CD14-positive monocyte (primary cell): ENCODE results near the gene INTS2. TPM values are rescaled to one million over a fixed set of nuclear protein-coding genes. Genes with fewer than 3 reads are reported as not detected.
A peak's percentile ranks its signal among the peaks of the same experiment; 100 is the strongest.

Source experiments
- DNase-seq, 3 donors: peaks; one replicate each; pipeline ENCODE4 v3.0.0-alpha.2; 2011 to 2022
- H2AFZ ChIP-seq: 2 replicates; pipeline ENCODE4 v1.6.0; 2012; ENCODE audit warnings: mild to moderate bottlenecking, low read depth, low read length, inconsistent platforms; ENCODE audit not compliant: insufficient read depth, poor library complexity, severe bottlenecking
- H3K27ac ChIP-seq, 2 donors: 1 replicate in 1 of 2; 2 replicates in 1 of 2; pipeline ENCODE4 v1.5.1; 2012 to 2013; ENCODE audit warnings: low read length in 2 of 2, control low read depth in 1 of 2, inconsistent platforms in 1 of 2, low read depth in 1 of 2, mild to moderate bottlenecking in 1 of 2
- H3K27me3 ChIP-seq, 2 donors: one replicate each; pipeline versions ENCODE4 v1.6.0 to v1.6.1; 2011 to 2013; ENCODE audit warnings: low read length in 2 of 2; ENCODE audit not compliant: control insufficient read depth in 2 of 2, insufficient read depth in 2 of 2
- H3K36me3 ChIP-seq, 2 donors: replicated peaks in 1 of 2; 1 replicate in 1 of 2; 2 replicates in 1 of 2; pipeline versions ENCODE4 v1.5.1 to v1.6.1; 2012 to 2013; ENCODE audit warnings: low read length in 2 of 2, control low read depth in 1 of 2, inconsistent platforms in 1 of 2, mild to moderate bottlenecking in 1 of 2; ENCODE audit not compliant: insufficient read depth in 2 of 2, control insufficient read depth in 1 of 2
- H3K4me1 ChIP-seq, 2 donors: 1 replicate in 1 of 2; 2 replicates in 1 of 2; pipeline versions ENCODE4 v1.5.1 to v1.6.1; 2012 to 2013; ENCODE audit warnings: low read length in 2 of 2, control low read depth in 1 of 2, inconsistent platforms in 1 of 2, mild to moderate bottlenecking in 1 of 2, moderate library complexity in 1 of 2; ENCODE audit not compliant: insufficient read depth in 2 of 2, control insufficient read depth in 1 of 2
- H3K4me2 ChIP-seq: replicated peaks from 2 replicates; pipeline ENCODE3; 2012; ENCODE audit warnings: low read length, moderate library complexity, mild to moderate bottlenecking; ENCODE audit not compliant: poor library complexity, severe bottlenecking; ENCODE audit errors: extremely low read depth
- H3K4me3 ChIP-seq, 3 experiments: fragments of 200-600 bp in 1 of 3; sonication (generic) in 1 of 3; replicated peaks in 1 of 3; 1 replicate in 2 of 3; 2 replicates in 1 of 3; pipeline ENCODE4 v1.5.1; 2011 to 2013; ENCODE audit warnings: low read length in 3 of 3, mild to moderate bottlenecking in 3 of 3, control low read depth in 2 of 3, low read depth in 2 of 3, inconsistent platforms in 1 of 3, moderate library complexity in 1 of 3
- H3K79me2 ChIP-seq: 2 replicates; pipeline ENCODE4 v1.6.0; 2012; ENCODE audit warnings: mild to moderate bottlenecking, control low read depth, inconsistent platforms, low read length, moderate library complexity; ENCODE audit not compliant: insufficient read depth
- H3K9ac ChIP-seq: 2 replicates; pipeline ENCODE4 v1.6.0; 2017; ENCODE audit warnings: low read length, mild to moderate bottlenecking; ENCODE audit not compliant: insufficient read depth, poor library complexity, severe bottlenecking
- H3K9me3 ChIP-seq, 2 donors: replicated peaks in 1 of 2; 1 replicate in 1 of 2; 2 replicates in 1 of 2; pipeline versions ENCODE4 v1.5.1 to v1.6.1; 2012 to 2013; ENCODE audit warnings: low read length in 2 of 2, control low read depth in 1 of 2; ENCODE audit not compliant: control insufficient read depth in 1 of 2, insufficient read depth in 1 of 2
- H4K20me1 ChIP-seq: 2 replicates; pipeline ENCODE4 v1.6.0; 2012; ENCODE audit warnings: mild to moderate bottlenecking, low read length, control low read depth, moderate library complexity; ENCODE audit not compliant: insufficient read depth
- H3K27ac Mint-ChIP-seq, 7 donors: one replicate each; pipeline ENCODE4 v1.8.0; 2020; ENCODE audit warnings: mild to moderate bottlenecking in 7 of 7, mixed read lengths in 7 of 7, moderate library complexity in 6 of 7, inconsistent platforms in 2 of 7
- H3K27me3 Mint-ChIP-seq, 3 donors: one replicate each; pipeline ENCODE4 v1.8.0; 2021 to 2022; ENCODE audit warnings: low read depth in 3 of 3, mild to moderate bottlenecking in 3 of 3, mixed read lengths in 3 of 3, moderate library complexity in 3 of 3, inconsistent platforms in 1 of 3
- H3K36me3 Mint-ChIP-seq, 2 donors: one replicate each; pipeline ENCODE4 v1.8.0; 2020; ENCODE audit warnings: mixed read lengths in 2 of 2, inconsistent platforms in 1 of 2, mild to moderate bottlenecking in 1 of 2
- H3K4me1 Mint-ChIP-seq: one replicate; pipeline ENCODE4 v1.8.0; 2020; ENCODE audit warnings: mild to moderate bottlenecking, mixed read lengths
- H3K4me3 Mint-ChIP-seq, 2 donors: one replicate each; pipeline ENCODE4 v1.8.0; 2020; ENCODE audit warnings: mild to moderate bottlenecking in 2 of 2, mixed read lengths in 2 of 2, moderate library complexity in 1 of 2
- H3K9me3 Mint-ChIP-seq, 7 donors: one replicate each; pipeline ENCODE4 v1.8.0; 2020 to 2022; ENCODE audit warnings: mixed read lengths in 7 of 7, mild to moderate bottlenecking in 6 of 7, moderate library complexity in 6 of 7, inconsistent platforms in 2 of 7
- WGBS: methylation state at CpG from one replicate; pipeline ENCODE4 v1.1.5; 2013; ENCODE audit warnings: missing lambda C conversion rate; ENCODE audit not compliant: insufficient coverage; 5-methylcytosine and 5-hydroxymethylcytosine counted together
- intact Hi-C, 2 donors: fragments of 100-400 bp; cut with micrococcal nuclease; formaldehyde crosslinking; loops; one replicate each; pipeline versions ENCODE4 v1.15.0 to v1.15.1; 2023
- polyA plus RNA-seq, 3 donors: library from polyadenylated mRNA; depleted of rRNA in 1 of 3; unstranded in 2 of 3; stranded (reverse) in 1 of 3; fragments of 300-500 nt in 2 of 3; fragments of >200 nt in 1 of 3; fragmentation: Illumina TruSeq in 2 of 3; gene quantifications; 1 replicate in 2 of 3; 2 replicates in 1 of 3; pipeline ENCODE4 v1.2.3, GENCODE V29; 2012 to 2021
- TF ChIP-seq, protein P1 (sequence below): fragments of 200-600 bp; IDR thresholded peaks from one replicate; pipeline ENCODE4 v1.8.0; 2022; ENCODE audit warnings: antibody characterized with exemption, mild to moderate bottlenecking

Gene INTS2
- polyA plus RNA-seq, 3 donors: 2.2 to 2.9 (median 2.6) TPM

GRCh38 chr17:61836266-61837174 is 91.3 kb downstream of the INTS2 start:
- TF ChIP-seq, protein P1, sequence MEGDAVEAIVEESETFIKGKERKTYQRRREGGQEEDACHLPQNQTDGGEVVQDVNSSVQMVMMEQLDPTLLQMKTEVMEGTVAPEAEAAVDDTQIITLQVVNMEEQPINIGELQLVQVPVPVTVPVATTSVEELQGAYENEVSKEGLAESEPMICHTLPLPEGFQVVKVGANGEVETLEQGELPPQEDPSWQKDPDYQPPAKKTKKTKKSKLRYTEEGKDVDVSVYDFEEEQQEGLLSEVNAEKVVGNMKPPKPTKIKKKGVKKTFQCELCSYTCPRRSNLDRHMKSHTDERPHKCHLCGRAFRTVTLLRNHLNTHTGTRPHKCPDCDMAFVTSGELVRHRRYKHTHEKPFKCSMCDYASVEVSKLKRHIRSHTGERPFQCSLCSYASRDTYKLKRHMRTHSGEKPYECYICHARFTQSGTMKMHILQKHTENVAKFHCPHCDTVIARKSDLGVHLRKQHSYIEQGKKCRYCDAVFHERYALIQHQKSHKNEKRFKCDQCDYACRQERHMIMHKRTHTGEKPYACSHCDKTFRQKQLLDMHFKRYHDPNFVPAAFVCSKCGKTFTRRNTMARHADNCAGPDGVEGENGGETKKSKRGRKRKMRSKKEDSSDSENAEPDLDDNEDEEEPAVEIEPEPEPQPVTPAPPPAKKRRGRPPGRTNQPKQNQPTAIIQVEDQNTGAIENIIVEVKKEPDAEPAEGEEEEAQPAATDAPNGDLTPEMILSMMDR: no peak
- H3K9me3 Mint-ChIP-seq: no peaks in the 10 kb centered on the region
- H3K9me3 ChIP-seq: no peaks in the 10 kb centered on the region
- H3K4me1 ChIP-seq: no peaks in the 10 kb centered on the region
- H2AFZ ChIP-seq: no peak overlapping the region
- no peak overlapping the region for H3K27ac ChIP-seq
- no peaks in the 10 kb centered on the region for H3K4me1 Mint-ChIP-seq
- no peaks in the 10 kb centered on the region for H4K20me1 ChIP-seq
- no peaks in the 10 kb centered on the region for H3K27me3 ChIP-seq
- no peak for DNase-seq
- H3K79me2 ChIP-seq: no peaks in the 10 kb centered on the region
- no peaks in the 10 kb centered on the region for H3K27me3 Mint-ChIP-seq
- no CpG with 5 or more reads among the region's 3 CpGs for WGBS
- H3K36me3 Mint-ChIP-seq: peaks cover 8 to 12% of the 10 kb centered on the region in 2 donors
- intact Hi-C loops: loop anchor here (5.0 kb wide), 2 partner anchors 199 to 424 kb away; no protein-coding TSS in a partner anchor
- peak overlapping the region in 1 of 7 donors; percentile 35 for H3K27ac Mint-ChIP-seq
- H3K9ac ChIP-seq: no peak overlapping the region
- H3K4me3 Mint-ChIP-seq: no peak overlapping the region
- no peak overlapping the region for H3K4me3 ChIP-seq
- H3K4me2 ChIP-seq: no peak overlapping the region
- peaks cover 0 to 3% of the 10 kb centered on the region in 2 donors for H3K36me3 ChIP-seq

GRCh38 chr17:61835606-61836005 is 92.2 kb downstream of the INTS2 start:
- no CpG with 5 or more reads among the region's 1 CpG for WGBS
- intact Hi-C loops: loop anchor here (5.0 kb wide), 2 partner anchors 198 to 423 kb away; no protein-coding TSS in a partner anchor
- H3K27ac Mint-ChIP-seq: no peak overlapping the region

More at GRCh38 chr17:61835606-61836005, 92.2 kb downstream of the INTS2 start:
- TF ChIP-seq, protein P1: no peak
- no peak overlapping the region for H3K27ac ChIP-seq
- no peak overlapping the region for H3K4me3 ChIP-seq
- H2AFZ ChIP-seq: no peak overlapping the region
- no peaks in the 10 kb centered on the region for H3K9me3 Mint-ChIP-seq
- no peaks in the 10 kb centered on the region for H3K4me1 Mint-ChIP-seq
- no peak overlapping the region for H3K4me2 ChIP-seq
- no peaks in the 10 kb centered on the region for H4K20me1 ChIP-seq
- H3K27me3 ChIP-seq: no peaks in the 10 kb centered on the region
- DNase-seq: no peak
- no peak overlapping the region for H3K9ac ChIP-seq
- no peak overlapping the region for H3K4me3 Mint-ChIP-seq
- no peaks in the 10 kb centered on the region for H3K27me3 Mint-ChIP-seq
- no peaks in the 10 kb centered on the region for H3K9me3 ChIP-seq
- no peaks in the 10 kb centered on the region for H3K79me2 ChIP-seq
- peaks cover 1 to 6% of the 10 kb centered on the region in 2 donors for H3K36me3 Mint-ChIP-seq
- H3K4me1 ChIP-seq: no peaks in the 10 kb centered on the region
- H3K36me3 ChIP-seq: no peaks in the 10 kb centered on the region
